Suprapubic skin (tissue), 4 donors: ENCODE data around the gene DNAJC1. TPM values are rescaled to one million over a fixed set of nuclear protein-coding genes. Genes with fewer than 3 reads are reported as not detected.

ENCODE experiments used
- DNase-seq, 2 donors: peaks; one replicate each; pipeline ENCODE4 v3.0.0-alpha.2; 2019; ENCODE audit warnings: low spot score in 2 of 2
- H3K27ac ChIP-seq: fragments of 200-600 bp; sonication (generic); one replicate; pipeline ENCODE4 v1.5.1; 2019
- H3K27me3 ChIP-seq: fragments of 200-600 bp; sonication (generic); one replicate; pipeline ENCODE4 v1.5.1; 2019
- H3K36me3 ChIP-seq: fragments of 200-600 bp; sonication (generic); one replicate; pipeline ENCODE4 v1.5.1; 2019
- H3K4me1 ChIP-seq: fragments of 200-600 bp; sonication (generic); one replicate; pipeline ENCODE4 v1.5.1; 2019
- H3K4me3 ChIP-seq: fragments of 200-600 bp; sonication (generic); one replicate; pipeline ENCODE4 v1.5.1; 2019; ENCODE audit warnings: mild to moderate bottlenecking
- H3K9me3 ChIP-seq: fragments of 200-600 bp; sonication (generic); one replicate; pipeline ENCODE4 v1.5.1; 2019
- EP300 ChIP-seq: sonication (generic); formaldehyde crosslinking; IDR thresholded peaks from one replicate; pipeline ENCODE4 v1.6.1; 2017; ENCODE audit warnings: antibody characterized with exemption
- POLR2A ChIP-seq, 2 donors: fragments of 450-650 bp; IDR thresholded peaks; one replicate each; pipeline ENCODE4 v1.6.1; 2017; ENCODE audit warnings: antibody characterized with exemption in 2 of 2, mild to moderate bottlenecking in 2 of 2, moderate library complexity in 2 of 2
- POLR2AphosphoS5 ChIP-seq, 3 donors: sonication (generic); formaldehyde crosslinking; IDR thresholded peaks; one replicate each; pipeline ENCODE4 v1.6.1; 2017; ENCODE audit warnings: antibody characterized with exemption in 3 of 3
- WGBS: methylation state at CpG from one replicate; pipeline ENCODE4 v1.1.5; 2018; 5-methylcytosine and 5-hydroxymethylcytosine counted together
- total RNA-seq, 4 donors: library from RNA; depleted of rRNA; stranded (reverse); fragments of >200 nt; gene quantifications; one replicate each; pipeline ENCODE4 v1.1.0, GENCODE V29; 2016
- TF ChIP-seq, protein P1 (sequence below), 2 donors: fragments of 200-600 bp in 1 of 2; fragments of 450-650 bp in 1 of 2; sonication (generic) in 1 of 2; IDR thresholded peaks; one replicate each; pipeline ENCODE4 v1.5.1; 2016 to 2019; ENCODE audit warnings: antibody characterized with exemption in 2 of 2, mild to moderate bottlenecking in 1 of 2, moderate library complexity in 1 of 2

The DNAJC1 gene
- total RNA-seq, 4 donors from 2014 or later: 30.6 to 70.0 (median 61.0) TPM

DNA sequence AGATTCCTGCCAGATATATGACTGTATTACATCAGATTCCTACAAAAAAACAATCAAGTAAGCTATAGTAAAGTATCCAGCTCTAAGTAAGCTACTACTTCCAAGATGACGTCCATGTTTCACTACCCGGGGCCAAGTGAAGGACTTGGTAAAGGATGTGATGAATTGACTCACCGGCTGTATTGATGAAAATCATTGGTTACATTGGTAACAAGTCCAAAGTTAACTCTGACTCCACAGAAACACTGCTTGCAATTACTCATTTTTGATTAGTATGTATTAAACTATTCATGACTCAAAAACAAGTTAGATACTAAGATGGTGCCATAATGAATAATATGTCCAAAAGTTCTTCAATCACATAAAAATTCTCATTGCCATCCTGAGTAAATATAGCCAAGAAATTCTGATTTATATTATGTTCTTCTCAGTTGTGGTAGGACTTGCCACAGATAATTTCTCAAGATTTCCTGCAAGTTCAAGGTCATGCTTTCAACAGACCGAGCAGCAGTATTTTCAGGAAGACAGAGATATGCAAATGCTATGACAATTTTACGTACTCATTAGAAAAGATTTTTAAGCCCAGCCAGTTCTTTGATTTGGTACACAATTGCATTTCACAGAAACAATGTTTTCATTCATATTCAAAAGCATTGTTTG is 12.6 kb upstream of the DNAJC1 start:
- H3K36me3 ChIP-seq: no peaks in the 10 kb centered on the region
- 94% methylated on average over 5 of the region's 5 CpGs for WGBS

DNA sequence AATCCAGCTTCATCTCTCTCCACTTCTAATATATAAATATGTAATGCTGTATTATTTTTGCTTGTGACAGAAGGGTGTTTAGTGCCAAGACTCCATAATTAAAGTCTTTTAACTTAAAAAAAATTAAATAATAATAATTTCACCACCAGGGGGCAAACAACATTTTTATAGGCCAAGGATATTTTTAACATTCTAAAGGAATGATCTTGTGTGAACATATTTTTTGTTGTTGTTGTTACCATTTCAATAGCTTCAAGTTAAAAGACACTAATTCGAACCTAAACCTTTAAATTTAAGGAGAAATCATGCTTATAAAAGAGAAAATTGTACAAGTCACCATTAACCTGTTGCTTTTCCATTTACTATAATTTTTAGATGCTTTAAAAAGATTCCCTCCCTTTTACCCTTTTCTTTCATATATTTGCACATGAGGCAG is 7.5 kb upstream of the DNAJC1 start:
- TF ChIP-seq POLR2A (IDR thresholded peaks at IDR 0.05) (no peak), POLR2AphosphoS5 (IDR thresholded peaks at IDR 0.05) (no peak), EP300 (no peak)
- TF ChIP-seq, protein P1, sequence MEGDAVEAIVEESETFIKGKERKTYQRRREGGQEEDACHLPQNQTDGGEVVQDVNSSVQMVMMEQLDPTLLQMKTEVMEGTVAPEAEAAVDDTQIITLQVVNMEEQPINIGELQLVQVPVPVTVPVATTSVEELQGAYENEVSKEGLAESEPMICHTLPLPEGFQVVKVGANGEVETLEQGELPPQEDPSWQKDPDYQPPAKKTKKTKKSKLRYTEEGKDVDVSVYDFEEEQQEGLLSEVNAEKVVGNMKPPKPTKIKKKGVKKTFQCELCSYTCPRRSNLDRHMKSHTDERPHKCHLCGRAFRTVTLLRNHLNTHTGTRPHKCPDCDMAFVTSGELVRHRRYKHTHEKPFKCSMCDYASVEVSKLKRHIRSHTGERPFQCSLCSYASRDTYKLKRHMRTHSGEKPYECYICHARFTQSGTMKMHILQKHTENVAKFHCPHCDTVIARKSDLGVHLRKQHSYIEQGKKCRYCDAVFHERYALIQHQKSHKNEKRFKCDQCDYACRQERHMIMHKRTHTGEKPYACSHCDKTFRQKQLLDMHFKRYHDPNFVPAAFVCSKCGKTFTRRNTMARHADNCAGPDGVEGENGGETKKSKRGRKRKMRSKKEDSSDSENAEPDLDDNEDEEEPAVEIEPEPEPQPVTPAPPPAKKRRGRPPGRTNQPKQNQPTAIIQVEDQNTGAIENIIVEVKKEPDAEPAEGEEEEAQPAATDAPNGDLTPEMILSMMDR (IDR thresholded peaks at IDR 0.05): no peak
- H3K4me1 ChIP-seq: no peaks in the 10 kb centered on the region
- H3K27me3 ChIP-seq: no peaks in the 10 kb centered on the region
- no peak for DNase-seq
- 11% methylated on average over 1 of the region's 1 CpG for WGBS
- H3K36me3 ChIP-seq: no peaks in the 10 kb centered on the region
- no peak overlapping the region for H3K4me3 ChIP-seq
- H3K9me3 ChIP-seq: no peaks in the 10 kb centered on the region
- H3K27ac ChIP-seq: no peak overlapping the region

More for the DNA sequence above, 12.6 kb upstream of the DNAJC1 start:
- no peak overlapping the region for H3K4me3 ChIP-seq
- no peak for DNase-seq
- H3K9me3 ChIP-seq: no peaks in the 10 kb centered on the region
- no peaks in the 10 kb centered on the region for H3K4me1 ChIP-seq
- no peaks in the 10 kb centered on the region for H3K27me3 ChIP-seq
- no peak overlapping the region for H3K27ac ChIP-seq
- TF ChIP-seq, protein P1 (IDR thresholded peaks at IDR 0.05): no peak
- TF ChIP-seq POLR2A (IDR thresholded peaks at IDR 0.05) (no peak), EP300 (no peak), POLR2AphosphoS5 (IDR thresholded peaks at IDR 0.05) (no peak)

DNA sequence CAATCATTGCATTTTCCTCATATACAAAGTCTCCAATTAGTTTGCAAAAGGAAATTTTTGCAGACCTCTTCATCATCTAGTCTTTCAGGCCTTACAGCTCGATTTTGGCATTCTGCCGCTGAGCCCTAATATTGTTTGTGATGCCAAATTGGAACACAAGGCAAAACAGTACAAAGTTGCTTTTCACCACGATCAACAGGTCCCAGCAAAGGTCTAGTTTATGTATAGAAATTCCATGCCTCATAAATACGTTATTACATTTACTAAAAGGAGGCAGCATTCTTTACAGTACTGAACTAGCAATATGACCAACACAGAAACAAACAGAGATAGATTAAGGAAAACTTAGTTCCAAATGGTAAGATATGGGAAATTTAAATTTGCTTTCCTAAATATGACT is 7.0 kb upstream of the DNAJC1 start:
- 36% methylated on average over 4 of the region's 4 CpGs for WGBS
- Histone ChIP-seq H3K4me1 (no peaks in the 10 kb centered on the region), H3K36me3 (no peaks in the 10 kb centered on the region), H3K9me3 (no peaks in the 10 kb centered on the region), H3K4me3 (no peak overlapping the region), H3K27ac (no peak overlapping the region), H3K27me3 (no peaks in the 10 kb centered on the region)
- DNase-seq: no peak
- TF ChIP-seq, protein P1 (IDR thresholded peaks at IDR 0.05): no peak
- TF ChIP-seq POLR2A (IDR thresholded peaks at IDR 0.05) (no peak), POLR2AphosphoS5 (IDR thresholded peaks at IDR 0.05) (no peak)

DNA sequence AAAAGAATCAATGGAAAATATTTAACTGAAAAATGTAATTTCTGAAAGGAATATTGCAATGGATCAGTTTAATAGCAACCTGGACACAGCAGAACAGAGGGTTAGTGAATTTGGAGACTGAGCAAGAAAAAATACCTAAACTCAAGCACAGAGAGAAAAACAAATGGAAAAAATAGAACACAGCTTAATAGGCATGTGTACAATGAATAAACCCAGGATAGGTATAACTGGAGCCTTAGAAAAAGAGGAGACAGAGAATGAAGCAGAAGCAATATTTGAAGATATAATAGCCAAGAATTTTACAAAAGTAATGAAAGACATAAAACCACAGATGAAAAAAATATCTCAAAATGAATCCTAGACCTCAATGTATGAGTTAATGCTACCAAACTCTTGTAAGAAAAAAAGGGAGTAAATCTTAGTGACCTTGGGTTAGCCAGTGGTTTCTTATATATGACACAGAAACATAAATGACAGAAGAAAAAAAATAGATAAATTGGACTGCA is 2.9 kb upstream of the DNAJC1 start:
- Histone ChIP-seq H3K4me1 (peaks cover 16% of the 10 kb centered on the region), H3K4me3 (no peak overlapping the region), H3K27ac (no peak overlapping the region), H3K9me3 (no peaks in the 10 kb centered on the region), H3K36me3 (no peaks in the 10 kb centered on the region), H3K27me3 (no peaks in the 10 kb centered on the region)
- TF ChIP-seq, protein P1 (IDR thresholded peaks at IDR 0.05): no peak
- TF ChIP-seq EP300 (no peak), POLR2AphosphoS5 (IDR thresholded peaks at IDR 0.05) (no peak), POLR2A (IDR thresholded peaks at IDR 0.05) (no peak)
- no peak for DNase-seq

DNA sequence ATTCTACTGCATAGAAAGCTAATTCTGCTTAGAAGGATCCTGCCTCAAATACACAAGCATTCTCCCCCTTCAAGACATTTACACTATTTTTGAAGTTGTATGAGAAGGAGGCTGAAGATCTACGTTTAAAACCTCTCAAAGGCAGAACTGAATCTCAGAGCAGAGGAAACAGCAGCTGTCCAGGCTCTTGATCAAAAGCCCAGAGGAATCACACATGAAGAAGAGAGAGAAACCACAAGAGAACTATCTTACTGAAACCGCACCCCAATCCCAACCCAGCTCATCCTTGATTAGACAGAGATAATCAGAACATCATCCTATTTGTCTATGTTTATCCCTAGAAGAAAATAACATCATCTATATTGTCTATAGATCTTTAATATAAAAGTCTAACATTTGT is 2.2 kb upstream of the DNAJC1 start:
- Histone ChIP-seq H3K9me3 (no peaks in the 10 kb centered on the region), H3K27ac (no peak overlapping the region), H3K36me3 (no peaks in the 10 kb centered on the region), H3K4me1 (peaks cover 19% of the 10 kb centered on the region), H3K27me3 (no peaks in the 10 kb centered on the region), H3K4me3 (no peak overlapping the region)
- DNase-seq: no peak
- TF ChIP-seq POLR2A (IDR thresholded peaks at IDR 0.05): no peak
- no peak for TF ChIP-seq POLR2AphosphoS5 (IDR thresholded peaks at IDR 0.05)
- no peak for TF ChIP-seq EP300
- TF ChIP-seq, protein P1 (IDR thresholded peaks at IDR 0.05): no peak
- WGBS: 72% methylated on average over 2 of the region's 2 CpGs
